ENCODE measurements around the gene PLA2G6. TPM values are rescaled to one million over a fixed set of nuclear protein-coding genes. Genes with fewer than 3 reads are reported as not detected.
"Not testable (repeated sequence)": the region's sequence is repeated elsewhere in the genome, so short reads cannot be mapped to it uniquely, and the experiment has no call there.

PLA2G6 gene
- total RNA-seq, 2 experiments from 2014 or later, result 39.8 to 43.1 TPM

GRCh38 chr22:38124236-38124974, 57.2 kb downstream of the PLA2G6 start:
- POLR2A ChIA-PET, result no interaction called here
- no peak overlapping the region for H3K4me3 Mint-ChIP-seq
- no peaks in the 10 kb centered on the region for H3K9me3 Mint-ChIP-seq (ENCODE audit: insufficient read depth)
- no peak for ATAC-seq
- CTCF ChIA-PET, result interaction anchor here (1.3 kb wide), 1 partner anchor 10 kb away, joined by 4 read pairs; no protein-coding TSS in a partner anchor
- H3K27me3 Mint-ChIP-seq (ENCODE audit: low read depth), result no peaks in the 10 kb centered on the region
- no peak overlapping the region for H3K27ac Mint-ChIP-seq
- no peak for DNase-seq
- H3K36me3 Mint-ChIP-seq (ENCODE audit: low read depth), result no peaks in the 10 kb centered on the region
- peaks cover 15% of the 10 kb centered on the region for H3K4me1 Mint-ChIP-seq (ENCODE audit: low read depth)

GRCh38 chr22:38122616-38123015, 59.0 kb downstream of the PLA2G6 start:
- Mint-ChIP-seq H3K4me3 (no peak overlapping the region), H3K4me1 (ENCODE audit: low read depth) (peaks cover 15% of the 10 kb centered on the region), H3K9me3 (ENCODE audit: insufficient read depth) (no peaks in the 10 kb centered on the region), H3K27me3 (ENCODE audit: low read depth) (no peaks in the 10 kb centered on the region), H3K27ac (no peak overlapping the region), H3K36me3 (ENCODE audit: low read depth) (no peaks in the 10 kb centered on the region)
- ATAC-seq, result no peak
- DNase-seq, result no peak
- POLR2A ChIA-PET, result no interaction called here
- CTCF ChIA-PET, result no interaction called here

DNA sequence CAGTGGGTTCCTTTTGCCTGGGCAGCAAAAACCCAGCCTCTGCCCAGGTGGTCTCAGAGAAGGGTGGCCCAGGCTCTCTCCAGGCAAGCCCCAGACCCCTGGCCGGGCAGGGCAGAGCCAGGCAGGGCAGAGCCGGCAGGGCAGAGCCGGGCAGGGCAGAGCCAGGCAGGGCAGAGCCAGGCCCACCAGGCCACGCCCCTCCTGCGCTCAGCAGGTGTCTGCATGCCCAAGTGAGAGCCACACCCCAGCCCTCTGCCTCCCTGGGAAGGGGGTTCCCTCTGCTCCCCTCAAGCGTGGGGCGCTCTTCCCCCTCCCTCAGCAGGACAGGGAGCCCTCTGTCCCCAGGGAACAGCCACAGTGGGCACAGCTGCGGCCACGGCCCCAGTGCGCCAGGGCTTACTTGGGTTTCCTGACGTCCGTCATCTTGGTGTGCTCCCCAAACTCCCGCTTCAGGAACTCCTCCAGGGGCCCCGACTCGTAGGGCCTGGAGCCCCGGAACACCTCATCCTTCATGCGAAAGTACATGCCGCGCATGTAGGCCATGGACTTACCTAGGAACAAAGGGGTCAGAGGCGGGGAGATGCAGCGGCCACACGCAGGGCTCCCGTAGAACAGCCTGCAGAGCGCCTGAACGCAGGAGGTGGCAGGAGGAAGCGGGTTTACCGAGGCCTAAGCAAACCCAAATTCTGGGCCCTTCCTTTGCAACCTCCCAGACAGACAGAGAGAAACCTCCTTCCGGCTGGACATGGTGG, 61.1 kb downstream of the PLA2G6 start:
- ChIA-PET POLR2A (interaction anchor here (0.7 kb wide), 1 partner anchor 56 kb away, joined by 3 read pairs; no protein-coding TSS in a partner anchor), CTCF (interaction anchor here (1.6 kb wide), 1 partner anchor 69 kb away, joined by 4 read pairs; no protein-coding TSS in a partner anchor)
- H3K27me3 Mint-ChIP-seq (ENCODE audit: low read depth), result no peaks in the 10 kb centered on the region
- no peak for DNase-seq
- H3K36me3 Mint-ChIP-seq (ENCODE audit: low read depth), result no peaks in the 10 kb centered on the region
- no peak overlapping the region for H3K4me3 Mint-ChIP-seq
- no peak overlapping the region for H3K27ac Mint-ChIP-seq
- H3K4me1 Mint-ChIP-seq (ENCODE audit: low read depth), result peaks cover 15% of the 10 kb centered on the region
- ATAC-seq, result no peak
- H3K9me3 Mint-ChIP-seq (ENCODE audit: insufficient read depth), result no peaks in the 10 kb centered on the region

DNA sequence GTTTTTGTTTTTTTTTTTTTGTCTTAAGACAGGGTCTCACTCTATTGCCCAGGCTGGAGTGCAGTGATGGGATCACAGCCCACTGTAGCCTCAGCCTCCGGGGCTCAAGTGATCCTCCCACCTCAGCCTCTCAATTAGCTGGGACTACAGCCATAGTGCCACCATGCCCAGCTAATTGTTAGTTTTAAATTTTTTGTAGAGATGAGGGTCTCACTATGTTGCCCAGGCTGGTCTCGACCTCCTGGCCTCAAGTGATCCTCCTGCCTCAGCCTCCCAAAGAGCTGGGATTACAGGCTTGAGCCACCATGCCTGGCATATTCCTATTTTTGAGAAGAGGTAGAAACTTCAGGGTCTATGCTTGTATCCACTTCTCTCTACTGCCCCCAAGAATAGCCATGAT, 62.9 kb downstream of the PLA2G6 start:
- H3K4me1 Mint-ChIP-seq (ENCODE audit: low read depth), result peaks cover 17% of the 10 kb centered on the region
- DNase-seq; H3K27me3 Mint-ChIP-seq (ENCODE audit: low read depth); H3K4me3 Mint-ChIP-seq; H3K27ac Mint-ChIP-seq; ATAC-seq; H3K9me3 Mint-ChIP-seq (ENCODE audit: insufficient read depth); H3K36me3 Mint-ChIP-seq (ENCODE audit: low read depth): not testable (repeated sequence)
- ChIA-PET CTCF (interaction anchor here (0.9 to 1.6 kb wide), 3 partner anchors 18 to 96 kb away, joined by 3 to 4 read pairs (median 3); no protein-coding TSS in a partner anchor), POLR2A (interaction anchor here (0.5 kb wide), 1 partner anchor 24 kb away, joined by 4 read pairs; no protein-coding TSS in a partner anchor)

DNA sequence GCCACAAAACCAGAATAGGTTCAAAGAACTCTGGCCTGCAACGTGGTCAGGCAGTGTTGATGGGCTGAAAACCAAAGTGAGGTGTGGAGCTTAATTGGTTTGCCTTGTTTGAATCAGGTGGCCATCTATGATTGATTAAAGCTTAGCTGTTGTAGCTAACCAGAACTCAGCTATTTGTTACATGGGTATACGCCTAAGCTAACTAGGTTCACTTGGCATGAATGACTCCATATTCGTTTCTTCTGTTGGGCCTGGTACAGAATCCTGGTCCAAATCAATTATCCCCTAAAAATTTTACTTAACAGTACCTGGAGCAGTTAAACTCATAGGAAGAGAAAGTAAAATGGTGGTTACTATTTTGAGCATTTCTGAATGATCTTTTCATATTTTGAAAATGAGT, 63.4 kb downstream of the PLA2G6 start:
- POLR2A ChIA-PET, result interaction anchor here (0.5 kb wide), 1 partner anchor 23 kb away, joined by 4 read pairs; no protein-coding TSS in a partner anchor
- Mint-ChIP-seq H3K27me3 (ENCODE audit: low read depth) (no peaks in the 10 kb centered on the region), H3K4me3 (no peak overlapping the region), H3K27ac (no peak overlapping the region), H3K4me1 (ENCODE audit: low read depth) (peaks cover 14% of the 10 kb centered on the region), H3K36me3 (ENCODE audit: low read depth) (no peaks in the 10 kb centered on the region), H3K9me3 (ENCODE audit: insufficient read depth) (no peaks in the 10 kb centered on the region)
- ATAC-seq, result no peak
- CTCF ChIA-PET, result interaction anchor here (0.9 to 1.6 kb wide), 3 partner anchors 19 to 96 kb away, joined by 3 to 4 read pairs (median 3); no protein-coding TSS in a partner anchor
- DNase-seq, result no peak

GRCh38 chr22:38117556-38117955, 64.1 kb downstream of the PLA2G6 start:
- CTCF ChIA-PET, result interaction anchor here (1.6 kb wide), 2 partner anchors 65 to 113 kb away, joined by 3 to 4 read pairs; no protein-coding TSS in a partner anchor
- POLR2A ChIA-PET; ATAC-seq; H3K9me3 Mint-ChIP-seq (ENCODE audit: insufficient read depth); H3K4me3 Mint-ChIP-seq; H3K36me3 Mint-ChIP-seq (ENCODE audit: low read depth); H3K4me1 Mint-ChIP-seq (ENCODE audit: low read depth); DNase-seq; H3K27me3 Mint-ChIP-seq (ENCODE audit: low read depth); H3K27ac Mint-ChIP-seq: not testable (repeated sequence)

DNA sequence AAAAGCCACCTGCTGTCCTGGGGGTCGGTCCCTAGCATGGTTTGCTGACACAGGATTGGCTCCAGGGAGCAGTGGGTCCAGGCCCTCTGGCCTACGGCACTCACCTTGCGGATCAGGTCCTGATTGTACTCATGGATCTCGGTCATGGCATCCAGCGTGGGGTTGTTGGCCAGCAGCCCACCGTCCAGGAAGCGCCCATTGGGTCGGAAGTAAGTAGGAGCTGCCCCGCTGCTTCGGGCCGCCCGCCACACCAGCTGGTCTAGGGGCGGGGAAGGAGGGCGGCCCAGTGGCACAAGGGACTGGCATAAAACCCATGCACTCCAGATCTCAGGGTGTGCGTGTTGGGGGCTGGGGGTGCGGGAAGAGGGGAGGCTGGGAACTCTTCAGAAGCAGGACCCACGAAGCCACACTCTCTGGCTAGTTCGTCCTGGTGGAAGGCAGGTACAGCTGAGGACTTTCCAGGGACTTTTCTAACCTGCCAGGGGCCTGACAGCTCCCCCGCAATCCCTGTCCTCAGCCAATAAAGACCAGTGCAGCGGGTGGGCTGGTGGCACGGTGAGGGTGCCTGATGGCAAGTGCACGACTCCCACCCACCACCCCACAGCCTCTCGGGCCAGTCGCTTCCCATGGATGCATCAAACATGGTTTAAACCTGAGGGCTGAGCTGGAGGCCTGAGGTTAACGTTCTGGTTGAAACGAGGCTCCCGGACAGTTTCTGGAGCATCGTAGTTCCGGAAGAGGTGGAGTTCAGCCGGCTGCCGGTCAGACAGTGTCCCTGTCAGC, 66.0 kb downstream of the PLA2G6 start:
- ATAC-seq, result no peak
- peaks cover 7% of the 10 kb centered on the region for H3K4me1 Mint-ChIP-seq (ENCODE audit: low read depth)
- CTCF ChIA-PET, result interaction anchor here (1.0 to 2.1 kb wide), 14 partner anchors 9 to 115 kb away, joined by 3 to 16 read pairs (median 4); partner anchors contain the start of gene MAFF

GRCh38 chr22:38114484-38115398, 66.9 kb downstream of the PLA2G6 start:
- H3K9me3 Mint-ChIP-seq (ENCODE audit: insufficient read depth), result no peaks in the 10 kb centered on the region
- H3K4me1 Mint-ChIP-seq (ENCODE audit: low read depth), result peaks cover 7% of the 10 kb centered on the region
- ATAC-seq (peak; percentile 86), DNase-seq (peak; percentile 86)
- CTCF ChIA-PET, result interaction anchor here (0.6 to 2.1 kb wide), 26 partner anchors 9 to 354 kb away, joined by 3 to 16 read pairs (median 3); partner anchors contain the start of gene MAFF
- POLR2A ChIA-PET, result interaction anchor here (0.6 to 1.1 kb wide), 4 partner anchors 59 to 266 kb away, joined by 3 to 4 read pairs (median 3); no protein-coding TSS in a partner anchor
- H3K36me3 Mint-ChIP-seq (ENCODE audit: low read depth), result no peaks in the 10 kb centered on the region
- H3K4me3 Mint-ChIP-seq, result no peak overlapping the region
- no peak overlapping the region for H3K27ac Mint-ChIP-seq
- no peaks in the 10 kb centered on the region for H3K27me3 Mint-ChIP-seq (ENCODE audit: low read depth)

More for the DNA sequence above, 66.0 kb downstream of the PLA2G6 start:
- Mint-ChIP-seq H3K36me3 (ENCODE audit: low read depth) (no peaks in the 10 kb centered on the region), H3K27me3 (ENCODE audit: low read depth) (no peaks in the 10 kb centered on the region), H3K27ac (no peak overlapping the region), H3K4me3 (no peak overlapping the region), H3K9me3 (ENCODE audit: insufficient read depth) (no peaks in the 10 kb centered on the region)
- POLR2A ChIA-PET, result no interaction called here
- DNase-seq, result no peak

- no peak overlapping the region for H3K27ac Mint-ChIP-seq
- ChIA-PET POLR2A (no interaction called here), CTCF (no interaction called here)
- ATAC-seq, result no peak
- no peaks in the 10 kb centered on the region for H3K9me3 Mint-ChIP-seq (ENCODE audit: insufficient read depth)
- H3K4me1 Mint-ChIP-seq (ENCODE audit: low read depth), result peaks cover 7% of the 10 kb centered on the region
- no peaks in the 10 kb centered on the region for H3K27me3 Mint-ChIP-seq (ENCODE audit: low read depth)
- no peaks in the 10 kb centered on the region for H3K36me3 Mint-ChIP-seq (ENCODE audit: low read depth)
- H3K4me3 Mint-ChIP-seq, result no peak overlapping the region
- no peak for DNase-seq
Measured at GRCh38 chr22:38112381-38112780, 69.2 kb downstream of the PLA2G6 start.

DNA sequence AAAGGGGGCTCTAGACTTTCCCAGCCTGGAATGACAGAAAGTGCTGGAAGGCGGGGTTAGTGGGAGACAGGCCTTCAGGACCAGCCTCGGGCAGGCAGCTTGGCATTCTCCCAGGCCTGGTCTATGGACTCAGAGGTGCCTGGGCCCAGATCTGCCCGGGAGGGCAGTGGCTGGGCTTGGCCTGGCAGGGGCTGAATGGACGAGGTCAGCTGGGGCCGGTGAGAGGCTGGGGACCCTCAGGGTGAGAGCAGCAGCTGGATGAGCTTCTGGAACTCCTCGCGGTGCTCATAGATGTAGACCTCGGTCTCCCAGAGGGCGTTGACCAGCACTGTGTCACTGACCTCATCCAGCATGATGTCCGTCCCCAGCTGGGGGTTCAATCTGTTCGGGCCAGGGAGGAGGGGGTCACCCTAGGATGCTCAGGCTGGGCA, 69.7 kb downstream of the PLA2G6 start:
- Mint-ChIP-seq H3K4me3 (no peak overlapping the region), H3K4me1 (ENCODE audit: low read depth) (peaks cover 7% of the 10 kb centered on the region), H3K27ac (no peak overlapping the region), H3K27me3 (ENCODE audit: low read depth) (no peaks in the 10 kb centered on the region), H3K9me3 (ENCODE audit: insufficient read depth) (no peaks in the 10 kb centered on the region), H3K36me3 (ENCODE audit: low read depth) (no peaks in the 10 kb centered on the region)
- CTCF ChIA-PET, result no interaction called here
- ATAC-seq (no peak), DNase-seq (no peak)
- POLR2A ChIA-PET, result no interaction called here

Data from activated CD8-positive, alpha-beta T cell treated with anti-CD3 and anti-CD28 coated beads, Interleukin-2, amount 10 ng/mL, durations not matched to agents 7 days and 5 days (primary cell).